Muscle layer of duodenum (tissue), 2 donors: ENCODE results near the gene RACGAP1.

ENCODE experiments used
- H3K27ac ChIP-seq: one replicate; pipeline ENCODE4 v1.7.0; 2013; ENCODE audit warnings: mild to moderate bottlenecking, low read length
- H3K27me3 ChIP-seq: one replicate; pipeline ENCODE4 v1.7.0; 2013; ENCODE audit warnings: low read depth, mild to moderate bottlenecking, control low read depth, low read length
- H3K36me3 ChIP-seq, 2 donors: one replicate each; pipeline ENCODE4 v1.7.0; 2013; ENCODE audit warnings: low read length in 2 of 2, control low read depth in 1 of 2, mild to moderate bottlenecking in 1 of 2; ENCODE audit not compliant: insufficient read depth in 2 of 2, control insufficient read depth in 1 of 2
- H3K4me1 ChIP-seq, 2 donors: one replicate each; pipeline ENCODE4 v1.7.0; 2013; ENCODE audit warnings: low read length in 2 of 2, mild to moderate bottlenecking in 2 of 2, control low read depth in 1 of 2, moderate library complexity in 1 of 2; ENCODE audit not compliant: insufficient read depth in 2 of 2, control insufficient read depth in 1 of 2
- H3K4me3 ChIP-seq, 2 donors: one replicate each; pipeline ENCODE4 v1.7.0; 2013; ENCODE audit warnings: low read length in 2 of 2, low read depth in 1 of 2, mild to moderate bottlenecking in 1 of 2
- H3K9me3 ChIP-seq, 2 donors: one replicate each; pipeline ENCODE4 v1.7.0; 2013; ENCODE audit warnings: low read length in 2 of 2, control low read depth in 1 of 2, mild to moderate bottlenecking in 1 of 2; ENCODE audit not compliant: control insufficient read depth in 1 of 2
- donor health status: healthy.

Gene RACGAP1

DNA sequence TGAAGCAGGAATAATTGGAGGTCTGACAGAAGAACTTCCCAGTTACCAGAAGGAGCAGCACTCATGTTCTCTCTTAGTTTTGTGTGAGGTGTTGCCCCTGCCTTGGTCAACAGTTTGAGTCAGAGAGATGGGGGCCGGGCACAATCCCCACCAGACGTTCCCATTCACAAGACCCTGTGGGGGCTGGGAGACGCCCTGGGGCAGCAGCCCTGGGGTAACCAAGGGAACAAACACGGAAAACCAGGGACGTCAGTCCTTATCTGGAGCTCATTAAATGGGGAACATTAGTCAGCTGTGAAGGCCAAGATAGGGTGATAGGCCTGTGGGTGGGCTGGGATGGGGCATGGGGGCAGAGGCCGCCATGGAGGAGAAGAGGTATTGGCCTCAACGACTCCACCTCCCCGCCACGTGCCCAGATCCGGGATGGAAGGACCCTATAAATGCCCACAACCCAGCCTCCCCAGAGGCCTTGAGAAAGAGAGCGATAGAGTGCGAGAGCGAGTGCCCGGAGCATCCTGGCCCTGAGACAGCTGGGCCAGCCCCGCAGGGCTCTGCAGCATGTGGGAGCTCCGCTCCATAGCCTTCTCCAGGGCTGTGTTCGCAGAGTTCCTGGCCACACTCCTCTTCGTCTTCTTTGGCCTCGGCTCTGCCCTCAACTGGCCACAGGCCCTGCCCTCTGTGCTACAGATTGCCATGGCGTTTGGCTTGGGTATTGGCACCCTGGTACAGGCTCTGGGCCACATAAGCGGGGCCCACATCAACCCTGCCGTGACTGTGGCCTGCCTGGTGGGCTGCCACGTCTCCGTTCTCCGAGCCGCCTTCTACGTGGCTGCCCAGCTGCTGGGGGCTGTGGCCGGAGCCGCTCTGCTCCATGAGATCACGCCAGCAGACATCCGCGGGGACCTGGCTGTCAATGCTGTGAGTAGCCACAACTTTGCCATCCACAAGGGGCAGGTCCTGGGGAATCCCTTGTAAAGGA lies 74.7 kb downstream of the RACGAP1 start, which contains the start of gene AQP2:
AQP2 (plus strand) TSS at position 465 of the 979 bp plus-strand sequence; CDS start at position 559, 94 bp downstream.
- H3K4me1 ChIP-seq = peaks cover 0 to 7% of the 10 kb centered on the region in 2 donors
- H3K27ac ChIP-seq = no peak within 1 kb of the TSS
- no peak within 1 kb of the TSS for H3K4me3 ChIP-seq
- H3K9me3 ChIP-seq = no peaks in the 10 kb centered on the region
- H3K27me3 ChIP-seq = peaks cover 13% of the 10 kb centered on the region
- H3K36me3 ChIP-seq = no peaks in the 10 kb centered on the region

GRCh38 chr12:49949866-49950265 lies 75.4 kb downstream of the RACGAP1 start:
- Histone ChIP-seq H3K27ac (no peak overlapping the region), H3K36me3 (no peaks in the 10 kb centered on the region), H3K4me1 (peaks cover 0 to under 1% of the 10 kb centered on the region in 2 donors), H3K9me3 (no peaks in the 10 kb centered on the region), H3K4me3 (no peak overlapping the region), H3K27me3 (peaks cover 8% of the 10 kb centered on the region)

- Histone ChIP-seq H3K27me3 (peaks cover 2% of the 10 kb centered on the region), H3K36me3 (no peaks in the 10 kb centered on the region), H3K9me3 (no peaks in the 10 kb centered on the region), H3K27ac (no peak overlapping the region), H3K4me1 (no peaks in the 10 kb centered on the region), H3K4me3 (no peak overlapping the region)
Measured at GRCh38 chr12:49948866-49949845, 76.1 kb downstream of the RACGAP1 start.

GRCh38 chr12:49947593-49948226 lies 77.6 kb downstream of the RACGAP1 start:
- Histone ChIP-seq H3K4me3 (no peak overlapping the region), H3K4me1 (no peaks in the 10 kb centered on the region), H3K9me3 (no peaks in the 10 kb centered on the region), H3K27ac (no peak overlapping the region), H3K36me3 (no peaks in the 10 kb centered on the region), H3K27me3 (no peaks in the 10 kb centered on the region)

DNA sequence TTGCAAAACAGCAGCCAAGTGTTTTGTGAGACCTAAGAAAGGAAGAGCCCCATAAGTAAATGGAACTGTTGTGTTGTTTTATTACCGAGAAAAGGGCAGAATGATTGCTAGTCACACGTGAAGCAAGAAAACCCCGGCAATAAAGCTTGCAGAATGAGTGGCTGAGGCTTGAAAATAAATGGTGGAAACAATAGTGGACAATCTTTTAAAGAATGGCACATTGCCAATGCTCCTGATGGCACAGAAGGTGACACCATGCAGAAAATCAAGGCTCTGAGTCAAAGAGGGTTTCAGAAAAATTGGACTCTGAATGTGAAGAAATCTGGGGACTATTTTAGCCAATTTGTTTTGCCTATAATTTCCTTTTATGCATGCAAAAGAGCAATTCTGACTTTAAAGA lies 78.8 kb downstream of the RACGAP1 start:
- no peak overlapping the region for H3K27ac ChIP-seq
- no peaks in the 10 kb centered on the region for H3K4me1 ChIP-seq
- H3K36me3 ChIP-seq = no peaks in the 10 kb centered on the region
- no peaks in the 10 kb centered on the region for H3K27me3 ChIP-seq
- no peaks in the 10 kb centered on the region for H3K9me3 ChIP-seq
- no peak overlapping the region for H3K4me3 ChIP-seq

DNA sequence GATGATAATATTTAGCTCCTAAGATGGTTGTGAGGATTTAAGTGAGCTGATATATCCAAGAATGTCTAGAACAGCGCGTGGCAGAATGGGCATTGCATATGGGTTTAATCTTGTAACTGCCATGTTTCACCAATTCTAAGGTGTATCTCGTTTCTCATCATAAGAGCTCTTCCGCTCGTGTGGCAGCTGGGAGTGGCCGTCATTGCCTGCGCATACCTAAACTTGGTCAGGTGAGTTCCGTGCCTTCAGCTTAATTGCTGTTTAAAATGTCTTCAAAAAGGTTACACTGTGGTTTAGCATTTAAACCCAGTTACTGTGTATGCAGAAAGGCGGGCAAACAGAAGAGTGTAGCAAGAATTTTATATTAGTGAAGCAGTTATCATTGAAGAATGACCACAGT lies 79.2 kb downstream of the RACGAP1 start:
- Histone ChIP-seq H3K4me3 (no peak overlapping the region), H3K9me3 (no peaks in the 10 kb centered on the region), H3K36me3 (no peaks in the 10 kb centered on the region), H3K27ac (no peak overlapping the region), H3K27me3 (no peaks in the 10 kb centered on the region), H3K4me1 (no peaks in the 10 kb centered on the region)

GRCh38 chr12:49945394-49946080 lies 79.8 kb downstream of the RACGAP1 start:
- no peaks in the 10 kb centered on the region for H3K4me1 ChIP-seq
- H3K36me3 ChIP-seq = no peaks in the 10 kb centered on the region
- H3K27me3 ChIP-seq = no peaks in the 10 kb centered on the region
- H3K9me3 ChIP-seq = no peaks in the 10 kb centered on the region
- no peak overlapping the region for H3K27ac ChIP-seq
- peak overlapping the region; percentile 40 to 45 for H3K4me3 ChIP-seq

DNA sequence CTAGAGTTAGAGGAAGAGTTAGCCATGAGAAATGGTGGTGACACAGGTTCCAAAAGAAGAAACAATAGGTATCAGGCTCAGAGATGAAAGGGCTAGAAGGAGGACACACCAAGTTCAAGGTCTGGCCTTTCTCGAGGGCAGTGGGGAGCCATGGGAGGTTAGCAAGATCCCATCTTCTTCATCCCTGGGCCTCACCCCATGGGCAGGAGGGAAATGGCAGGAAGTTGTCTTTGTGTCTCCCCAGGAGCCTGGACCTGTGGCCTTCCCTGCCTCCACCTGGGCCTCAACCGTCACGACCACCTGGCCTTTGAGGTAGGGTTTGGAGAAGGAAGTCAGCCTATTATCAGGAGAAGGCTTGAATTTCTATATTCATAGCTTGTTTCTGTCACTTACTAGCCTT lies 80.6 kb downstream of the RACGAP1 start:
- no peaks in the 10 kb centered on the region for H3K4me1 ChIP-seq
- H3K27me3 ChIP-seq = no peaks in the 10 kb centered on the region
- H3K27ac ChIP-seq = no peak overlapping the region
- H3K36me3 ChIP-seq = no peaks in the 10 kb centered on the region
- H3K9me3 ChIP-seq = no peaks in the 10 kb centered on the region
- no peak overlapping the region for H3K4me3 ChIP-seq

GRCh38 chr12:49944046-49944445 lies 81.2 kb downstream of the RACGAP1 start:
- Histone ChIP-seq H3K4me3 (no peak overlapping the region), H3K27ac (no peak overlapping the region), H3K36me3 (no peaks in the 10 kb centered on the region), H3K27me3 (no peaks in the 10 kb centered on the region), H3K9me3 (no peaks in the 10 kb centered on the region), H3K4me1 (no peaks in the 10 kb centered on the region)

GRCh38 chr12:49943625-49943960 lies 81.7 kb downstream of the RACGAP1 start:
- Histone ChIP-seq H3K27me3 (no peaks in the 10 kb centered on the region), H3K9me3 (no peaks in the 10 kb centered on the region), H3K27ac (no peak overlapping the region), H3K4me1 (no peaks in the 10 kb centered on the region), H3K4me3 (no peak overlapping the region), H3K36me3 (no peaks in the 10 kb centered on the region)
